GM12878 (cell line): ENCODE results near the gene C4orf51. TPM values are rescaled to one million over a fixed set of nuclear protein-coding genes. Genes with fewer than 3 reads are reported as not detected.

Experiments used
- ATF7 ChIP-seq: fragments of 450-650 bp; IDR thresholded peaks from 2 replicates; pipeline ENCODE4 v1.6.1; 2016; ENCODE audit warnings: low read depth, mild to moderate bottlenecking
- BHLHE40 ChIP-seq, 2 experiments: fragments of 450-650 bp in 1 of 2; IDR thresholded peaks; 2 replicates each; pipeline ENCODE4 v1.6.1; 2011 to 2017; ENCODE audit warnings: low read depth in 2 of 2, borderline replicate concordance in 1 of 2, improper control_type of control experiment in 1 of 2, low read length in 1 of 2, mild to moderate bottlenecking in 1 of 2
- BMI1 ChIP-seq: fragments of 450-650 bp; IDR thresholded peaks from 2 replicates; pipeline ENCODE4 v1.6.1; 2016; ENCODE audit warnings: mild to moderate bottlenecking, moderate library complexity, borderline replicate concordance
- CBX5 ChIP-seq: sonication (generic); IDR thresholded peaks from 2 replicates; pipeline ENCODE4 v1.6.1; 2016; ENCODE audit warnings: low read depth, moderate library complexity, mild to moderate bottlenecking, inconsistent platforms
- CEBPB ChIP-seq, 2 experiments: fragments of 150-350 bp in 1 of 2; IDR thresholded peaks; 2 replicates each; pipeline ENCODE4 v1.6.1; 2012 to 2014; ENCODE audit warnings: low read depth in 2 of 2, low read length in 2 of 2, borderline replicate concordance in 1 of 2, inconsistent platforms in 1 of 2
- CREM ChIP-seq: IDR thresholded peaks from 2 replicates; pipeline ENCODE4 v1.6.1; 2014; ENCODE audit warnings: antibody characterized with exemption, low read depth
- DPF2 ChIP-seq: fragments of 450-650 bp; IDR thresholded peaks from 2 replicates; pipeline ENCODE4 v1.6.1; 2017; ENCODE audit warnings: mild to moderate bottlenecking
- E4F1 ChIP-seq: fragments of 450-650 bp; IDR thresholded peaks from 2 replicates; pipeline ENCODE4 v1.6.1; 2018; ENCODE audit warnings: borderline replicate concordance, mild to moderate bottlenecking; ENCODE audit not compliant: partially characterized antibody
- EED ChIP-seq: sonication (generic); IDR thresholded peaks from 2 replicates; pipeline ENCODE4 v1.6.1; 2016; ENCODE audit warnings: antibody characterized with exemption, low read depth
- ELK1 ChIP-seq: IDR thresholded peaks from 2 replicates; pipeline ENCODE4 v1.6.1; 2012; ENCODE audit warnings: low read depth, low read length, improper control_type of control experiment
- HCFC1 ChIP-seq: fragments of 150-350 bp; IDR thresholded peaks from 2 replicates; pipeline ENCODE4 v1.6.1; 2014; ENCODE audit warnings: low read length
- MEF2A ChIP-seq: IDR thresholded peaks from 2 replicates; pipeline ENCODE4 v1.6.1; 2011; ENCODE audit warnings: low read depth, mild to moderate bottlenecking, low read length, moderate library complexity; ENCODE audit not compliant: insufficient read depth
- MEF2B ChIP-seq: fragments of 450-650 bp; IDR thresholded peaks from 2 replicates; pipeline ENCODE4 v1.6.1; 2018; ENCODE audit warnings: mild to moderate bottlenecking, moderate library complexity; ENCODE audit not compliant: partially characterized antibody, poor library complexity, severe bottlenecking
- MYC ChIP-seq: IDR thresholded peaks from 2 replicates; pipeline ENCODE4 v1.6.1; 2011; ENCODE audit warnings: mild to moderate bottlenecking, low read length, moderate library complexity, inconsistent platforms; ENCODE audit not compliant: insufficient read depth, insufficient replicate concordance, insufficient read length, severe bottlenecking
- NR2C1 ChIP-seq: fragments of 450-650 bp; IDR thresholded peaks from 2 replicates; pipeline ENCODE4 v1.6.1; 2017; ENCODE audit warnings: antibody characterized with exemption, mild to moderate bottlenecking, moderate library complexity
- NR2C2 ChIP-seq: IDR thresholded peaks from 2 replicates; pipeline ENCODE4 v1.6.1; 2011; ENCODE audit warnings: borderline replicate concordance, low read depth; ENCODE audit not compliant: control insufficient read depth, insufficient read length
- NR2F1 ChIP-seq: fragments of 450-650 bp; conservative IDR thresholded peaks from 2 replicates; pipeline ENCODE4 v1.6.1; 2017; ENCODE audit warnings: mild to moderate bottlenecking
- RAD51 ChIP-seq: fragments of 450-650 bp; IDR thresholded peaks from 2 replicates; pipeline ENCODE4 v1.6.1; 2016; ENCODE audit warnings: moderate library complexity, mild to moderate bottlenecking, inconsistent platforms
- RELA ChIP-seq: fragments of 450-650 bp; IDR thresholded peaks from 2 replicates; pipeline ENCODE4 v1.8.0; 2014; ENCODE audit warnings: borderline replicate concordance; ENCODE audit not compliant: partially characterized antibody
- SREBF2 ChIP-seq: IDR thresholded peaks from 2 replicates; pipeline ENCODE4 v1.6.1; 2012; ENCODE audit warnings: mild to moderate bottlenecking, low read length
- TAF1 ChIP-seq: IDR thresholded peaks from 2 replicates; pipeline ENCODE4 v1.6.1; 2011; ENCODE audit warnings: mild to moderate bottlenecking, low read depth, low read length, borderline replicate concordance
- TCF12 ChIP-seq: IDR thresholded peaks from 2 replicates; pipeline ENCODE4 v1.6.1; 2011; ENCODE audit warnings: low read depth, mild to moderate bottlenecking, low read length
- ZBED1 ChIP-seq: IDR thresholded peaks from 2 replicates; pipeline ENCODE4 v1.6.1; 2016; ENCODE audit warnings: borderline replicate concordance
- ZNF207 ChIP-seq: fragments of 450-650 bp; IDR thresholded peaks from 2 replicates; pipeline ENCODE4 v1.6.1; 2014; ENCODE audit warnings: antibody characterized with exemption, mild to moderate bottlenecking, borderline replicate concordance
- ZZZ3 ChIP-seq: IDR thresholded peaks from 2 replicates; pipeline ENCODE4 v1.6.1; 2011; ENCODE audit warnings: low read depth; ENCODE audit not compliant: control insufficient read depth, insufficient read length
- polyA plus RNA-seq, 11 experiments: library from polyadenylated mRNA; depleted of rRNA in 4 of 11; unstranded in 6 of 11; stranded (reverse) in 5 of 11; fragments of >200 nt; fragmentation: Nextera tagmentation in 4 of 11; fragmentation: Illumina TruSeq in 1 of 11; extraction: Ambion mirVana in 4 of 11; extraction: Trizol in 1 of 11; gene quantifications; 1 replicate in 1 of 11; 2 replicates in 10 of 11; pipeline versions ENCODE4 v1.2.1 to v1.2.3, GENCODE V29; 2011 to 2016; ENCODE audit warnings: inconsistent platforms in 2 of 11, missing spikeins in 2 of 11, low read depth in 1 of 11
- total RNA-seq, 4 experiments: library from RNA; depleted of rRNA in 3 of 4; stranded (reverse); fragments of >200 nt in 3 of 4; fragmentation: Illumina TruSeq in 1 of 4; extraction: Trizol in 1 of 4; gene quantifications; 2 replicates each; pipeline versions ENCODE4 v1.2.1 to v1.2.3, GENCODE V29; 2013 to 2021

C4orf51 gene
- total and polyA plus RNA-seq, 10 of the 15 experiments (the other 5 are each of a cell fraction or from before 2014, with no cell fraction given), result not detected

GRCh38 chr4:145719752-145720624, 40.0 kb downstream of the C4orf51 start (continued):
- TF ChIP-seq BMI1 (no peak), HCFC1 (no peak), CBX5 (no peak), ZNF207 (no peak), TCF12 (no peak), EED (peak; percentile 91), MYC (no peak), ELK1 (no peak), RELA (peak; percentile 54), CEBPB (IDR thresholded peaks at IDR 0.05; ENCODE audit: borderline replicate concordance in 1 of 2, low read depth in 2 of 2, low read length in 2 of 2) (no peak), E4F1 (no peak), CREM (peak; percentile 41; the same call in 1 of the 2 replicates), DPF2 (peak; percentile 90), NR2C1 (no peak), SREBF2 (no peak), RAD51 (peak; percentile 53; the same call in 1 of the 2 replicates), ZBED1 (no peak; the same call in 1 of the 2 replicates), BHLHE40 (IDR thresholded peaks at IDR 0.05; ENCODE audit: borderline replicate concordance in 1 of 2, low read depth in 2 of 2, low read length in 1 of 2) (peak; percentile 81 to 89), TAF1 (no peak), ATF7 (no peak), ZZZ3 (no peak), NR2F1 (0 out of 2 replicates have a peak, but pooled peaks have one; percentile 15), MEF2B (no peak), NR2C2 (no peak), MEF2A (0 out of 2 replicates have a peak, but pooled peaks have one; percentile 20)
